GM23338 (cell line): ENCODE data around the gene KLK11. TPM values are rescaled to one million over a fixed set of nuclear protein-coding genes. Genes with fewer than 3 reads are reported as not detected.

Source experiments
- ATAC-seq: fragments of 200-7000 bp; cut with Tn5 transposase; 3 replicates; pipeline ENCODE4 v1.9.1; 2020
- DNase-seq: peaks from one replicate; pipeline ENCODE4 v3.0.0-alpha.2; 2015; ENCODE audit warnings: low spot score
- H2AFZ ChIP-seq: fragments of 200-600 bp; sonication (generic); 2 replicates; pipeline ENCODE4 v1.8.0; 2016; ENCODE audit warnings: antibody characterized with exemption, mild to moderate bottlenecking, moderate library complexity
- H3F3A ChIP-seq: fragments of 200-600 bp; sonication (generic); replicated peaks from 2 replicates; pipeline ENCODE4 v1.8.0; 2017; ENCODE audit warnings: antibody characterized with exemption, mixed run types, low read depth
- H3K27ac ChIP-seq: fragments of 200-600 bp; sonication (generic); 2 replicates; pipeline ENCODE4 v1.6.1; 2016; ENCODE audit warnings: low read depth
- H3K27me3 ChIP-seq: fragments of 200-600 bp; sonication (generic); 2 replicates; pipeline ENCODE4 v1.8.0; 2016; ENCODE audit warnings: mild to moderate bottlenecking, mixed run types, moderate library complexity; ENCODE audit not compliant: insufficient read depth
- H3K36me3 ChIP-seq: fragments of 200-600 bp; sonication (generic); 2 replicates; pipeline ENCODE4 v1.8.0; 2016; ENCODE audit warnings: mild to moderate bottlenecking; ENCODE audit not compliant: insufficient read depth
- H3K4me1 ChIP-seq: fragments of 200-600 bp; sonication (generic); 2 replicates; pipeline ENCODE4 v1.8.0; 2016; ENCODE audit warnings: mild to moderate bottlenecking, moderate library complexity; ENCODE audit not compliant: insufficient read depth
- H3K4me2 ChIP-seq: fragments of 200-600 bp; sonication (generic); 2 replicates; pipeline ENCODE4 v1.7.1; 2017; ENCODE audit warnings: mixed run types
- H3K4me3 ChIP-seq: fragments of 200-600 bp; sonication (generic); 2 replicates; pipeline ENCODE4 v1.6.1; 2016; ENCODE audit warnings: mixed run types
- H3K79me2 ChIP-seq: fragments of 200-600 bp; sonication (generic); replicated peaks from 2 replicates; pipeline ENCODE4 v1.8.0; 2017; ENCODE audit warnings: mild to moderate bottlenecking; ENCODE audit not compliant: insufficient read depth
- H3K9me2 ChIP-seq: fragments of 200-600 bp; sonication (generic); 2 replicates; pipeline ENCODE4 v1.8.0; 2017; ENCODE audit not compliant: insufficient read depth
- H4K20me1 ChIP-seq: fragments of 200-600 bp; sonication (generic); replicated peaks from 2 replicates; pipeline ENCODE4 v1.8.0; 2017; ENCODE audit warnings: mild to moderate bottlenecking; ENCODE audit not compliant: insufficient read depth
- H3K27ac Mint-ChIP-seq: 2 replicates; pipeline ENCODE4 v1.8.0; 2020; ENCODE audit warnings: inconsistent platforms, mild to moderate bottlenecking, moderate library complexity, mixed read lengths
- H3K27me3 Mint-ChIP-seq: 3 replicates; pipeline ENCODE4 v1.8.0; 2022; ENCODE audit warnings: low read depth, mild to moderate bottlenecking, moderate library complexity, mixed read lengths, inconsistent platforms; ENCODE audit not compliant: insufficient read depth, poor library complexity
- H3K36me3 Mint-ChIP-seq: 3 replicates; pipeline ENCODE4 v1.8.0; 2021; ENCODE audit warnings: low read depth, mild to moderate bottlenecking, inconsistent platforms, moderate library complexity, mixed read lengths
- H3K4me1 Mint-ChIP-seq: 3 replicates; pipeline ENCODE4 v1.8.0; 2020; ENCODE audit warnings: mild to moderate bottlenecking, inconsistent platforms, mixed read lengths
- H3K4me3 Mint-ChIP-seq: 3 replicates; pipeline ENCODE4 v1.8.0; 2021; ENCODE audit warnings: moderate library complexity, mild to moderate bottlenecking, inconsistent platforms, mixed read lengths
- H3K9me3 Mint-ChIP-seq: 3 replicates; pipeline ENCODE4 v1.8.0; 2020; ENCODE audit warnings: moderate library complexity, mild to moderate bottlenecking, inconsistent platforms, mixed read lengths
- EZH2 ChIP-seq: fragments of 200-600 bp; sonication (generic); IDR thresholded peaks from one replicate; pipeline ENCODE4 v1.8.0; 2017; ENCODE audit warnings: antibody characterized with exemption, mild to moderate bottlenecking, low read depth; ENCODE audit not compliant: unreplicated experiment
- EZH2phosphoT487 ChIP-seq: fragments of 200-600 bp; sonication (generic); IDR thresholded peaks from one replicate; pipeline ENCODE4 v1.8.1; 2018; ENCODE audit warnings: antibody characterized with exemption; ENCODE audit not compliant: unreplicated experiment
- JUNB ChIP-seq: IDR thresholded peaks from one replicate; pipeline ENCODE4 v1.6.1; 2016; ENCODE audit warnings: antibody characterized with exemption; ENCODE audit not compliant: unreplicated experiment
- POLR2AphosphoS5 ChIP-seq: IDR thresholded peaks from 2 replicates; pipeline ENCODE4 v1.6.1; 2016; ENCODE audit warnings: antibody characterized with exemption, low read depth
- REST ChIP-seq: IDR thresholded peaks from one replicate; pipeline ENCODE4 v1.6.1; 2018; ENCODE audit warnings: antibody characterized with exemption; ENCODE audit not compliant: unreplicated experiment
- STAT1 ChIP-seq: IDR thresholded peaks from one replicate; pipeline ENCODE4 v1.6.1; 2016; ENCODE audit warnings: antibody characterized with exemption; ENCODE audit not compliant: unreplicated experiment
- ZNF114 ChIP-seq: fragments of 250-450 bp; sonication (Bioruptor Pico); IDR thresholded peaks from 2 replicates; pipeline ENCODE4 v1.5.0; 2020; ENCODE audit warnings: mild to moderate bottlenecking, moderate library complexity
- ZNF331 ChIP-seq: fragments of 250-450 bp; sonication (Bioruptor Pico); IDR thresholded peaks from 2 replicates; pipeline ENCODE4 v1.5.0; 2020; ENCODE audit warnings: low read depth, mild to moderate bottlenecking, moderate library complexity
- polyA plus RNA-seq: library from polyadenylated mRNA; unstranded; fragments of >200 nt; fragmentation: Nextera tagmentation; extraction: Ambion mirVana; gene quantifications from 2 replicates; pipeline ENCODE4 v1.2.1, GENCODE V29; 2016
- total RNA-seq: library from RNA; depleted of rRNA; stranded (reverse); fragments of >200 nt; shearing (Covaris generic); gene quantifications from 2 replicates; pipeline ENCODE4 v1.2.3, GENCODE V29; 2014
- TF ChIP-seq, protein P1 (sequence below): IDR thresholded peaks from 2 replicates; pipeline ENCODE4 v1.6.1; 2016; ENCODE audit warnings: antibody characterized with exemption
- TF ChIP-seq, protein P2 (sequence below), 2 experiments: fragments of 200-600 bp in 1 of 2; sonication (generic) in 1 of 2; conservative IDR thresholded peaks; 2 replicates each; pipeline versions ENCODE4 v1.5.1 to v1.6.1; 2016 to 2017; ENCODE audit warnings: antibody characterized with exemption in 2 of 2, low read depth in 2 of 2, mild to moderate bottlenecking in 2 of 2, moderate library complexity in 1 of 2

The KLK11 gene
- total and polyA plus RNA-seq, 2 experiments from 2014 or later, result not detected

- DNase-seq, result no peak
- Mint-ChIP-seq H3K36me3 (peaks cover 3% of the 10 kb centered on the region; the same call in 1 of the 3 replicates), H3K9me3 (no peaks in the 10 kb centered on the region; the same call in 2 of the 3 replicates), H3K4me3 (no peak overlapping the region), H3K27ac (no peak overlapping the region), H3K27me3 (peaks cover 22% of the 10 kb centered on the region), H3K4me1 (peaks cover 39% of the 10 kb centered on the region)
- TF ChIP-seq, protein P1, sequence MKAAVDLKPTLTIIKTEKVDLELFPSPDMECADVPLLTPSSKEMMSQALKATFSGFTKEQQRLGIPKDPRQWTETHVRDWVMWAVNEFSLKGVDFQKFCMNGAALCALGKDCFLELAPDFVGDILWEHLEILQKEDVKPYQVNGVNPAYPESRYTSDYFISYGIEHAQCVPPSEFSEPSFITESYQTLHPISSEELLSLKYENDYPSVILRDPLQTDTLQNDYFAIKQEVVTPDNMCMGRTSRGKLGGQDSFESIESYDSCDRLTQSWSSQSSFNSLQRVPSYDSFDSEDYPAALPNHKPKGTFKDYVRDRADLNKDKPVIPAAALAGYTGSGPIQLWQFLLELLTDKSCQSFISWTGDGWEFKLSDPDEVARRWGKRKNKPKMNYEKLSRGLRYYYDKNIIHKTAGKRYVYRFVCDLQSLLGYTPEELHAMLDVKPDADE, result no peak
- TF ChIP-seq EZH2phosphoT487 (no peak), ZNF331 (CRISPR knock-in tag) (no peak)
- Histone ChIP-seq H3F3A (no peaks in the 10 kb centered on the region), H3K4me3 (no peak overlapping the region), H3K9me2 (peaks cover 7% of the 10 kb centered on the region; the same call in 1 of the 2 replicates), H3K79me2 (no peaks in the 10 kb centered on the region), H3K27me3 (no peaks in the 10 kb centered on the region), H2AFZ (no peak overlapping the region), H3K4me2 (no peak overlapping the region), H3K4me1 (no peaks in the 10 kb centered on the region; the same call in 1 of the 2 replicates), H3K27ac (no peak overlapping the region), H3K36me3 (no peaks in the 10 kb centered on the region), H4K20me1 (no peaks in the 10 kb centered on the region)
- no peak for ATAC-seq
Measured at GRCh38 chr19:51027873-51028272, 1.5 kb upstream of the KLK11 start.

GRCh38 chr19:51027126-51027806 lies 850 bp upstream of the KLK11 start:
- peaks cover 7% of the 10 kb centered on the region; the same call in 1 of the 2 replicates for H3K9me2 ChIP-seq
- H3K4me3 ChIP-seq, result no peak overlapping the region
- no peak overlapping the region; the same call in 1 of the 2 replicates for H2AFZ ChIP-seq
- H3K36me3 ChIP-seq, result no peaks in the 10 kb centered on the region
- no peak for DNase-seq
- Mint-ChIP-seq H3K4me1 (peaks cover 39% of the 10 kb centered on the region), H3K36me3 (peaks cover 3% of the 10 kb centered on the region; the same call in 1 of the 3 replicates), H3K27me3 (peaks cover 24% of the 10 kb centered on the region), H3K4me3 (no peak overlapping the region; the same call in 2 of the 3 replicates), H3K9me3 (no peaks in the 10 kb centered on the region; the same call in 2 of the 3 replicates), H3K27ac (no peak overlapping the region)
- no peaks in the 10 kb centered on the region; the same call in 1 of the 2 replicates for H3K4me1 ChIP-seq
- ATAC-seq, result peak; percentile 19; the same call in 2 of the 3 replicates
- no peak overlapping the region for H3K4me2 ChIP-seq
- H3F3A ChIP-seq, result no peaks in the 10 kb centered on the region
- no peaks in the 10 kb centered on the region for H3K79me2 ChIP-seq
- no peak overlapping the region for H3K27ac ChIP-seq
- no peaks in the 10 kb centered on the region for H4K20me1 ChIP-seq
- H3K27me3 ChIP-seq, result no peaks in the 10 kb centered on the region
- TF ChIP-seq REST, result no peak
- TF ChIP-seq EZH2, result no peak
- TF ChIP-seq POLR2AphosphoS5, result no peak
- TF ChIP-seq, protein P2, sequence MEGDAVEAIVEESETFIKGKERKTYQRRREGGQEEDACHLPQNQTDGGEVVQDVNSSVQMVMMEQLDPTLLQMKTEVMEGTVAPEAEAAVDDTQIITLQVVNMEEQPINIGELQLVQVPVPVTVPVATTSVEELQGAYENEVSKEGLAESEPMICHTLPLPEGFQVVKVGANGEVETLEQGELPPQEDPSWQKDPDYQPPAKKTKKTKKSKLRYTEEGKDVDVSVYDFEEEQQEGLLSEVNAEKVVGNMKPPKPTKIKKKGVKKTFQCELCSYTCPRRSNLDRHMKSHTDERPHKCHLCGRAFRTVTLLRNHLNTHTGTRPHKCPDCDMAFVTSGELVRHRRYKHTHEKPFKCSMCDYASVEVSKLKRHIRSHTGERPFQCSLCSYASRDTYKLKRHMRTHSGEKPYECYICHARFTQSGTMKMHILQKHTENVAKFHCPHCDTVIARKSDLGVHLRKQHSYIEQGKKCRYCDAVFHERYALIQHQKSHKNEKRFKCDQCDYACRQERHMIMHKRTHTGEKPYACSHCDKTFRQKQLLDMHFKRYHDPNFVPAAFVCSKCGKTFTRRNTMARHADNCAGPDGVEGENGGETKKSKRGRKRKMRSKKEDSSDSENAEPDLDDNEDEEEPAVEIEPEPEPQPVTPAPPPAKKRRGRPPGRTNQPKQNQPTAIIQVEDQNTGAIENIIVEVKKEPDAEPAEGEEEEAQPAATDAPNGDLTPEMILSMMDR (conservative IDR thresholded peaks at IDR 0.05; ENCODE audit: low read depth in 2 of 2), result no peak
- TF ChIP-seq, protein P1, result no peak
- TF ChIP-seq STAT1, result no peak
- TF ChIP-seq JUNB, result no peak
- TF ChIP-seq EZH2phosphoT487, result no peak
- no peak for TF ChIP-seq ZNF114 (CRISPR knock-in tag)
